GDM1 (cell line): Measurements from ENCODE around the gene RERE.
A peak's percentile ranks its signal among the peaks of the same experiment; 100 is the strongest.
"Not testable (repeated sequence)": the region's sequence is repeated elsewhere in the genome, so short reads cannot be mapped to it uniquely, and the experiment has no call there.

Source experiments
- DNase-seq: peaks from one replicate; lab custom pipeline; 2025; lab: John Stamatoyannopoulos, UW

Gene RERE

DNA sequence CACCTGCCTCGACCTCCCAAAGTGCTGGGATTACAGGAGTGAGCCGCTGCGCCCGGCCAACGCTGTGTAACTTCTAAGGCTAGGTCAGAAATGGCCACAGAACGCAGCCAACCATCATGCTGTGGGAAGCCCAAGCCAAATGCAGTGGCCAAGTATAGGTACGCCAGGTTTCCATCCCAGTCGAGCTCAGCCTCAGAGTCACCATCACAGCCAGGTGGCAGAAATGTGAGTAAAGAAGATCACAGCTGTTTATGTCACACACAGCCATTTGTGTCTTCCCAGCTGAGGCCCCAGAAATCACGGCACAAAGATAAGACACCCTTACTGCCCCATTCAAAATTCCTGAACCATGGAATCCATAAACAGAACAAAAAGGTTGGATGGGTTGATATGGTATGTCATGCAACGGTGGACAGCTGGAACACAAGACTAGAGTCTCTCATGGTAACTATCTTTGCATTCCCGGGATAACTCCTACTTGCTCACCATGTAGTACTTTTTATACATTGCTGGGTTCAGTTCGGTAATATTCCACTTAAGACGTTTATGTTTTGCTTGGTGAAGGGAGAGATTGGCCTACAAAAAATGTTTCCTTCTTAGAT, 415.2 kb downstream of the RERE start:
- DNase-seq = no peak

DNA sequence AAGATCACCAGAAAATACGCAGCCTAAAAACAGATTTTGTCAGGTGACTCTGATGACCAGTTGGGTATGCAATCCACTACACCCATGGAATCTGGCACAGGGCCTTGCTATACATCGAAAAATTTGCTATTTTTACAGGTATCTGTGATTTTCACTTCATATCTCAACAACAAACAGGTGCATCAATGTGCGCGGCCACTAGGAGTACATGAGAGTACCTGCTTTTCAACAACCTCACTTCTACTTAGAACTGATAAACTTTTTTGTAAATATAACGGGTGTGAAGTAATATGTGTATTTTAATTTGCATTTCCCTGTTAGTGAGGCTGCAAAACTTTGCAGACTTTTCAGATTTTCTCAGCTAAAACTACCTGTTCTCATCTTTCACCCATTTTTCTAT, 418.8 kb downstream of the RERE start:
- DNase-seq = no peak

DNA sequence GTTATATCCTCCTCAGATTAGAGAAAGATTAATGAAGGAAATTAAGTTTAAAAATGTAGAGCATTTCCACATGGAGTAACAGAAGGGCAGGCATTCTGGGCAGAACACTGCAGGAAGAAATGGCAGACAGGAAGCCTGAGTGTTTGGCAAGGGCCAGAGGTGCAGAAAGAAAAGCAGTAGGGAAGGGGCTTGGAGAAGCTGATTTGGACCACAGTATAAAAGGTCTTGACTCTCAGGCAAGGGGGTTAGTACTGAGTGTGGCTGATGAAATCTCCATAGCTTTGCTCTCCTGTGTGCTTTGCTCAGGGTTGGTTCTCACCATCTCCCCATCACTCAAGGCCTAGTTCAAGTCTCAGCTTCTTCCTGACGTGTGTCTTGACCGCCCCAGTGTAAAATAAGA, 419.4 kb downstream of the RERE start:
- DNase-seq = no peak

DNA sequence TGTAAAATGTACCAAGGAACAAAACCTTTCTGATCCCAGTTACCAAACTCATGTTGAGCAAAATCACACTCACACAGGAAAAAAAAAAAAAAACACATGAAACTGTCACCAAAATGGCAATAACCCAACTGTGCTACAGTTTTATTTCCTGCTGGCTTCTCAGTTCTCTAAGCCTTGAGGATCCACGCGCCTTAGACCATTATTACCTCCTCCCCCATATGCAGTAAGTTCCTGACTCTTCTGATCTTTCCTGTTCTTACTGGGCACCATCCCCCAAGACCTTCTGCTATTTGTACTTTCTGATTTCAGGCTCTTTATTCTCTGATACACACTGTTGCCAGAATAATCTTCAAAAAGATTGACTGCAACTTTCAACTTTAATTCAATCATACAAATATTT, 419.9 kb downstream of the RERE start:
- DNase-seq = peak; percentile 43

DNA sequence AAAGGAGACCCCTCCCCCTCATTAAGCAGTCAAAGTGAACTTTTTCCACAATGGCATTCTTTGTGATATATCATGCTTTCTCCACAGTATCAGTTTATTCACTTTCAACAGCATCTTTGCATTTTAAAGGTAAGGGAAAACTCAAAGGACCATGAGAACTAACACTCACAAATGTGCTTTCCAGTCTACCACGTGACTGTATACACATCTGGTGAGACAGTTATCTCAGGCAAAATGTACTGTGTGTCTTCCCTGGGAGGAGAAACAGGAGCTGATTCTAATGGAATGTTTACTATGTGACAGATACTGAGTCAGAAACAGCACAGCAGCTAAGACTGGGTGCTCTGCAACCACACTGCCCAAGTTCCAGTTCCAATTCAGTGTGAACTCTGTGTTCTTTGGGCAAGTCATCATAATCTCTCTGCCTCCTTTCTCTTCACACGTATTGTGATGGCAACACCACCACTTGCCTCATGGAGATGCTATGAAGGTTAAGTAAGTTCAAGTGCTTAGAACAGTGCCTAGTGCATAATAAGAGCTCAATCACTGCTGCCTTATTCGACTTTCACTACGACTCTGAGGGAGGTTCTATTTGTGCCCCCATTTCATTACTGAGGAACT, 420.5 kb downstream of the RERE start:
- no peak for DNase-seq

DNA sequence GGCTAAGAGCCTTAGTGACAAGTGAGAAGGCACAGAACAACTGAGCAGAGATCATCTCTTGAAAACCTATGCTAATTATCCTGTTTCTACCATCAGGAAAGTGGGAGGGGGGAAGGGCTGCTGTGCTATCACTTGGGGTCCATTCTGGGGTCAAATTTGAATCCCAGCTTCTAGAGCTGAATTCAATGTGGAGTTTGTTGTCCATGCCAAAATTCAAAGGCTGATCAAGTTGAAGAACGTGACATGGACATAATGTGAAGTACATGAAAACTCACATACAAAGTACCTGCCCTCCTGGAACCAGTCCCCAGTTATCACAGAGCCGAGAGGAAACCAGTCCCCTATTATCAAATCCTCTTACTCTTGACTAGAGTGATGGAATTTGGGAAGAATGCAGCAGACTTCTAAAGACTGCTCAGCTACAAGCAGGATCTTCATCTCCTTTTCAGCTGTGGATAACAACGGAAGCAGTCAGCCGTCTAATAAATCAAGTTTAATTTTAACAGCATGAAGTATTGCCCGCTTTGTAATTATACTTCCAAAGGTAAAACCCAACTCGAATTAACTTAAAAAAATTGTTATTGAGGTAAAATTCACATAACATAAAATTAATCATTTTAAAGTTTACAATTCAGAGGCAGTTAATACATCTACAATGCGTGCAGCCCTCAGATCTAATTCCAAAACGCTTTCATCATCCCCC, 421.2 kb downstream of the RERE start:
- DNase-seq = no peak

DNA sequence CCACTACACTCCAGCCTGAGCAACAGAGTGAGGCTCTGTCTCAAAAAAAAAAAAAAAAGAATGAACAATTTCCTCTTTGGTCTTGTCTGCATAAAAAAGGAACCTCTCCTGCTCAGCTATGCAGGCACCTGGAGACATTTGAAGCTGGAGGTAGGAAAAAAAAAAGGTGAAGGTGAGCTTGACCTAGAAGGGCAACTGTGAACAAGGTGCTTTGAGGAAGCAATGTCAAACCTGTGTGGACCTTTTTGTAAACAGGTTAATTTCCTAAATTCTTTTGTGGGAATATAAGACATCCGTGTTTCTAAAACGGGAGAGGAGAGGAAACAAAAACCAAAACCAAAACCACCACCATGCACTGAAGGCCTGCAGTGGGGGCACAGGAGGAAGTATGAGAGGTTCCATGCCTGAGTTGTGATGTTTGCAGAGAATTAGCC, 422.0 kb downstream of the RERE start:
- peak; percentile 67 for DNase-seq

DNA sequence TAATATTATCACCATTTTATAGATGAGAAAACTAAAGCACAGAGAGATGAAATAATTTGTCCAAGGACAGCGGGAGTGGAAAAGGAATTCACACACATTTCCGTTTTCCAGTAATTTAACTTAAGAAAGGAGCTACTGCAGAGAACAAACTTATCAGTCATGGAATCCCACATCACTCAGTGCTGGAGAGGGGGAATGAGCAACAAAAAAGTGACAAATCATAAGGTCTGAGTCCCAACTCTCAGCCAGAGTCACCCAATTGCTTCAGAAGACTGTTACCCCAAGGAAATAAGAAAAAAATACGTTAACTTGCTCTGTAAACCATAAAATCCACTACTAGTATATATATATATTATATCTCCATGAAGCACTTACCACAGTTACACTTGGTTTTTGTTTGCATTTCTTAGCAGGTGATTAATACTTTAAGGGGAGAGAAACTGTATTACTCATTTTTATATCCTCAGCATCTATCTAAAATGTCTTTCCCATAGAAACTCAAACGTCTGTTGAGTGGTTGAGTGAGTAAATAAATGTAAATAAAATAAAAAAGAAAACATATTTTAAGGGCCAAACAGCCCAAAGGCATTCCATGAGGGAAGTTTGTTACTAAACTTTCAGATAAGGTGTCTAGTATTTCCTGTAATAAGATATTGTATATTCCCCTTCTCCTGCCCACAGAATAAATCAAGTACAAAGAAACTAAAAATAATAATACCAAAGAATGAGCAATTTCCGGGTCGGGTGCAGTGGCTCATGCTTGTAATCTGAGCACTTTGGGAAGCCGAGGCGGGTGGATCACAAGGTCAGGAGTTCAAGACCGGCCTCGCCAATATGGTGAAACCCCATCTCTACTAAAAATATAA, 422.8 kb downstream of the RERE start:
- no peak for DNase-seq

DNA sequence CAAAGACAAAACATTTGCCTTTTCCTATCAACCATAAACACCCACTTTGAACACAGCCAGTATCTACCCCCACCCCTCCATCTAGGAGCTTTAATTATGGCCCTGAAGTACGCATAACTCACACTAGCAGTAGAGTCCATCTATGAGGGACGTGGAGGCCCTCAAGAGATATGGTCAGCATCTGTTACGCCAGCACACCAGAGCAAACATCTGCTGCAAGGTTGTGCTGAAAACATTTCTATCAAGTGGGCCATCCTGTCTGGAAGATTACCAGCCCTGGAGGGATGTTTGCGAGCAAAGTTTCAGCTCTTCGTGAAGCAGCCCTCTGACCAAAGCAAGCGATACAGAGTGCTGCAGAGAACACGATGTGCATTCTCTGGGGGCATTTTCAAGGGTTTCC, 424.9 kb downstream of the RERE start:
- DNase-seq = no peak

DNA sequence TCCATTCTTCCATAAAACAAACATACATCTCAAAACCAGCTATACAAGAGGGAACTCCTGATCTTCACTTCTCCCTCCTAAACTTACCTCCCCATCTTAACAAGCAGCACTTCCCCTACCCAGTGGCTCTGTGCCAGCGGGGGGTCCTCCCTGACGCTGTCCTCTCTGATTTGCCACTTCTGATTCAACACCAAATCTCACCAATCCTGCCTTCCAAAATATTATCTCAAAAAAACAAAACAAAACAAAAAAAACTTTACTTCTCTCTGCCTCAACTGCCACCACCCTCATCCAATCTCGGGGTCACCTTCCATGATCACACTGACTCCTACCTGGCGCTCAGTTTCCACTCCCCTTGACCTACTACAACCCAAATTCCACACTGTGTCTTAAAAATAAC, 426.7 kb downstream of the RERE start:
- no peak for DNase-seq

DNA sequence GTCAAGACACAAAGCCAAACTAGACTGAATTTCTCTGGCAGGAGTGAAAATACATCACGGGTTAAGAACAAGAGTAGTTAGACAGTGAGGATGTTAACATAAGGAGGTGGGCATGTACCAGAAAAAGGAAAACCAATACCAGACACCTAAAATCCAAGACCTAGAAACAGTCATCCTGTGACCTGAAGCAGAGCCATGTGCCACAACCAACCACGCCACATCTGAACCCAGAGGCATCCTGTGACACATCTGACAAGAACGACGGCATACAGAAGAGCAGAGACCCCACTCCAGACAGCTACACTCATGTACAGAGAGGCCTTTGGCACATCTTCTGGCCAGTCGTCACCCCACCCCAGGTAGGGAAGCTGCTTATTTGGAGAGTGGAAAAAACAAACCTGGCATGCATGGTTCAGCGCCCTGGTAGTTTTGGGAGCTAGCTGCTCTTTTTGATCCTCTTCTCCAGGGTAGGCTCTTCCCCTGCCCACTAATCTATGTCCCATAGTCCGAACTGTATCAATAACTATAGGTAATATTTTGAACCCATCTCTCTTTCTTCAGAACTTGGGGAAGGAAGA, 427.4 kb downstream of the RERE start:
- no peak for DNase-seq

DNA sequence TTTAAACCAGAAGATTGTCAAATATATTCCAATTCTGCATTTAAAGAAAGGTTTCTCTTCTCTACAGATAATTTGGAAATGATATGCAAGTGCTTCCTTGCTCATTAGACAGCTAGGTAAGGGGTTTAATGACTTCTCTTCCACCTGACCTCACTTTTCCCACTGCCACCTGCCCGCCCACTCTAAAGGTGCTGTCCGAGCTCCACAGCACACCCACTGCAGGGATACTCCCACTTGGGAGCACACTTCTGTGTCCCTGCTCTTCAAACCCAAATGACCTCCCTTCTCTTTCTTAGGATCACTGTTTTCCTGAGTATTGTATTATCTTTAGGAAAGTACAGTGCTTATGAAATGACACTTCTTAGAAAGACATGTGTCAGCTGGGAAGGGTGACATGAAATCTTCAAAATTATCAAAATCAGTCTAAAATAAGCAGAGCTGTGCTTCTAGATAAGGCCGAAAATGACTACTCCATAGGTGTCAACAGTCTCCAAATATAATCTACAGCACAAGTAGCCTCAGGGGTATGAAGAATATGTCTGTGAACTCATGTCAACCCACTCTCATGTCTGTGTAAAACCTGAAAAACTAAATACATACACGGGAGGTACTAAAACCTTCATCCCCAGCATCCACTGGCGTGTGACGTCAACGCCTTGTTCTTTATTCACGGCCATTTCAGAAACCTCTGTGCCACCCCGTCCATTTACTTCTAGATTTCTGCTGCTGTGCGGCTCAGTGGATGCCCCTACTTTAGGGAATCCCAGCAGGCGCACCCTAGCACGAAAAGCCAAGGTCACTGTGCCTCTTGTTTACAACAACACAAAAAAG, 428.5 kb downstream of the RERE start:
- no peak for DNase-seq

DNA sequence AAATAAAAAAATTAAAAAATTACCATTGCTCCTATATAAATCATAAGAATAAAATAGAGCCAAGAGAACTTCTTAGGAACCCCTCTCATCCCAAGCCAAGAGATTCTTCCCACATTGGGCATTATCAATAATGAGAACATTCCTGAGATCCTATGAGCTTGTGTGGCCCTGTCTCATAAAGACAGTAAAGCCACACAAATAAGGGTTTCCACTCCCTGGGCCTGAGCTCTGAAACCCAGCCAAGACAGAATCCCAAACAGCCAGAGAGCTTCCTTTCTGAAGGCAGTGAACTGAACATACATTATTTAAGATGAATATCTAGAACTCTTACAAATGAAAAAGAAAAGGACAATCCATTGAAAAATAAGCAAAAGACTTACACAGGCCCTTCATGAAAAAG, 431.2 kb downstream of the RERE start:
- no peak for DNase-seq

DNA sequence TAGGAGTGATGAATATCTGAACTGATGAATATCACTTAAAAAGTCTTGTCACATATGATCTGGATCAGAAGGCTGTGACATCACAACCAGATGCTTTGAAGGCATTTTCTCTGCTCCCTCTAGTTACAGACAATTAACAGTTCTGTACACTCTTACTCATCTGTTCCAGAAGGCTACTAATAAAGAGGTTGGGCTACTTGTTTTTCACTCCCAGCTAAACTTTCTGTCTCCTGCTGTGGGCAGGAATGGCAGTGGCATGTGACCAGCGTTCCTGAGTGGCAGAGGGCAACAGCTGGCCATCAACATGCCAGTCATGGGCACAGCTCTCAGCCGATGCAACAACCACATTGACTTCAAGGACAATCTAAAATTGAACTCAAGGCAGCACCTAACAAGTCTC, 432.9 kb downstream of the RERE start:
- DNase-seq = no peak

DNA sequence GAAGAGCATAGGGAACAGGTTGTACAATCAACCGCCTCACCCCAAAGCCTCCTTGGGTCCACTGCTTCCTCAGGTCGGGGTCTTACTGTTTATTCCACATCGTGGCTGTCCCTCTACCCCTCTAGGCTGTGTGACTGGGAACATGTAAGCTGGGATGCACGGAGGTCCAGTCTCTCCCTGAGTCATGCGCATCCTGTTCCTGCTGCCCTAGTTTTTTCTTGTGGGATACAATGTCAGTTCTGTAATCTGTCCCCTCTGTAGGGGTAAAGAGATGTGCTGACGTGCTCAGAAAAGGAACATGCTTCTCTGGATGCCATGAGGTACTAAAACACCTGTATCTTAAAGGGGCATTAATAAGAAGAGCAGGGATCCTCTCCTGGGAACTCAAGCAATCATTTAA, 433.4 kb downstream of the RERE start:
- no peak for DNase-seq

DNA sequence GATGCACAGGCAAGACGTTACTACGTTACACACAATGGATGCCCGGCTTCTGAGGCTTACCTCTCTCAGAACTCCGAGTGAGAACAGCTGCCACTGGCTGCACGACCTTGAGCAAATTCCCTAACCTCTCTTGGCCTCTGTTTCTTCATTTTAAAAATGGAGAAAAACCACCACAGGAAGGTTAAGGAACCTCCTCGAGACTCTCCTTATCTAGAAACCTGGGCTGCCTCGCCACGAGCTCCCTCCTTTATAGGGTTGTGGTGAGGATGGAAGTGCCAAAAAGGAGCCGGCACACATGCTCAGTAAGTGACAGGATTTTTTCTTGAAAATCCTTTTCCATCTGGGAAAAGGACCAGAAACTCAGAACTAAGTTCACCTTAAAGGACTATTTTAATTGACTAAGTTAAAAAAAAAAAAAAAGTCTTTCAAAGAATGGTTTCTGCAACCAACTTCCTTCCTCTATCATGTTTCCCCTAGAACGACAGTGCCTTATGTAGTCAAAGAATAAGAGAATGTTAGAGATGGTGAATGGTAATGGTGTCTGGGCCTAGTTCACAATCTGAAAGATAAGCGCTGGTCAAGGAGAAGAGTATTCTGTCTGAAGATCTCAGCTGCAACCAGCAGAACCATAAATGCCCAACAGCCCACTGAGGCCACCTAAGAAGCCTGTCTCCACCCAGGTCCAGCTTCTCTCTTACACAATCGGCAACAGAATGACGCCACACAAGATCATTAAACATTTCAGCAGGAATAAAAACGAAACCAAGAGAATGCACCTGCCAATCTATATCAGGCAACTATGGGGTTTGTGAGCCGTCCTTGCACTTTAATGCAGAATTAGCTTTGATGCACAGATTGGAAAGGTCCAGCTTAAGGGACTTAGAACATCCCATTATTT, 434.6 kb downstream of the RERE start:
- no peak for DNase-seq

DNA sequence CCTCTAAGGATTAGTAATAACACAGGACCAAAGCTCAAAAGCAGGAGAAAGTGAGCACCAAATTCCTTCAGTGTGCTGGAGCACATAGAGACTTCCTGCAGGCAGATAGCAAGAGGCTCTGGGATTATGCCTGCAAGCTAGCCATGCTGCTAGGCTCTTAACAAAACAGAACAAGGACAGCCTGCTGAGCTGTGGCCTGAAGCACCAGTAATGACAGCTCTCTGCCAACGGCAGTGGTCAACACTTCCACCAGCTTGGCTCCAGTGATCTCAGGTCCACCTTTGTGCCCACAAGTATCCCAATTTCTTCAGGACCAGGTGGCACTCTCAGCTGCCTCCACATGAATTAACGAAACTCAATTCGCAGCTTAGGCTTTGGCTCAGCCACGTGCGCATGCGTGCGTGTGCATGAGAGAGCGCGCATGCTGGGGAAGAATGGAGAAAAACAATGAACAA, 435.4 kb downstream of the RERE start:
- no peak for DNase-seq

DNA sequence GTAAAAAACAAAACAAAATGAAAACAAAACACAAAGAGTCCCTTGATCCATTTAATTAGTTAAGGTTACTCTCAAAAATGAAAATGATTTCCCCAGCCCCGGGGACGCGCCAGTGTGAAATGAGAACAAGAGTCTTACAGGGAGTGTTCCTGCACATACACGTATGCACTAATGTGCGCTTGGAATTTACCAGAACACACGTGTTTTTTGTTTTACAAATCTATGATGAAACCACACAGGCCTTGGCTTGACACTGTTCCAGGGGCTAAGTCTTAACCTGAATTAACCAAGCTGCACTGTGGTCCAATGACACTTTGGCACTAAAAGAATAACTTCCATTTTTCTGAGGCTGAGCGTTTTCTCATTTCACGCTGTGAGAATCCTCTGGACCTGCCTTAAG, 435.8 kb downstream of the RERE start:
- no peak for DNase-seq

DNA sequence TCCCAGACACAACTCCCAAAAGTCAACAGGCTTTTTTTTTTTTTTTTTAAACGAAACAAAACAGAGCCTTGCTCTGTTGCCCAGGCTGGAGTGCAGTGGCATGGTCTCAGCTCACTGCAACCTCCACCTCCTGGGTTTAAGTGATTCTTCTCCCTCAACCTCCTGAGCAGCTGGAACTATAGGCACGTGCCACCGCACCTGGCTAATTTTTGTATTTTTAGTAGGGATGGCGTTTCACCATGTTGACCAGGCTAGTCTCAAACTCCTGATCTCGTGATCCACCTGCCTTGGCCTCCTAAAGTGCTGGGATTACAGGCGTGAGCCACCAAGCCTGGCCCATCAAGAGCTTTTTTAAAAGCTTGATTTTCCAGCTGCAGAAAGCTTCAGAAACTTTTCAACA, 437.1 kb downstream of the RERE start:
- not testable (repeated sequence) for DNase-seq

DNA sequence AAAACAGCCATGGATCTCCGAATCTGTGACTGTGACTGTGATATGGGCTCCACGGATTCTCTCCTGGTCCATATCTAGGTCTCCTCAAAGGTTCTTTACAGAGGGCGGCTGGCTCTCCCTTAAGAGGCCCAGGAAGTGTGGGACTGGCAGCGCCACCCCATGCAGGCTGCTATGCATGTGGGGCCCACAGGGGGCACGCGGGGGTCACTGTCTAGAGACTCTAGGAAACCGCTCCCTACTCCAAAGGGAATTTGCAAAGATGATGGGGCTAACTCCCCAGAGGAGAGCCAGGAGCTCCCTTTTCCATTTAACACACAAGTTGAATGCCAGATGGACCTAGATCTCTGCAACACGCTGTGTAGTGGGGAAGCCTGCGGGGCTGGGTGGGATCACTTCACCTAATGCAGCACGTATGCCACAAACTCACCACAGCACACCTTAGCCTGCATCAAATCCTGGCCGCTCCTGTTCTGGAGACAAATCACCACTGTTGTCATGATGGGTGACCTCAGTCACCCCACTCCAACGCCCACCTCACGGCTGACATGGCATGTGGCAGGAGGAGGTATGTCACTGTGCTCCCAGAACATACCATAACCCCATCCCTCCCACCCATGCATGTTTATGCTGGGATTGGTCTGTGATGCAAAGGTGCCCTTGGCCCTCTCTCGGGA, 437.8 kb downstream of the RERE start:
- no peak for DNase-seq
